GM18526 (cell line): ENCODE measurements around the gene ABCC1.

ENCODE experiments used
- POLR2A ChIP-seq: IDR thresholded peaks from 3 replicates; pipeline ENCODE4 v1.6.1; 2011; ENCODE audit not compliant: insufficient read length; ENCODE audit errors: extremely low read depth

Gene ABCC1

GRCh38 chr16:16162591-16162990 lies 213.2 kb downstream of the ABCC1 start:
- no peak for TF ChIP-seq POLR2A

GRCh38 chr16:16163109-16163508 lies 213.7 kb downstream of the ABCC1 start:
- TF ChIP-seq POLR2A = no peak

DNA sequence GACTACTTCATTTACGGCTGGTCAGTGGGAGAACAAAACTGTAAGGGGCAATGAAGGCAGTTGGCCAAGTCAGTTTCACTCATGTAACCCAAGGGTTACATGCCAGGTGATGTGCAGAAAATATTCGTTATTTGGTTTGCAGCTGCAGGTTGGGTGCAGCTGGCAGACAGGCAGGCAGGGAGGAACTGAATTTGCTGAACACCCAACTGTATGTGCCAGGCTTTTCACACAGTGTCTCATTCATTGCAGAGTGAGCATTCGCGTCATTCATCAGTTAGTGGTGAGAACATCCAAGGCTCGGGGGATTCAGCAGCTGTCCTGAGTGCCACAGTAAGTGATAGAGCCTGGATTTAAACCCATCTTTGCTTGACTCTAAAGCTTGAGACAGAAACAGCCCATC lies 214.2 kb downstream of the ABCC1 start:
- no peak for TF ChIP-seq POLR2A

DNA sequence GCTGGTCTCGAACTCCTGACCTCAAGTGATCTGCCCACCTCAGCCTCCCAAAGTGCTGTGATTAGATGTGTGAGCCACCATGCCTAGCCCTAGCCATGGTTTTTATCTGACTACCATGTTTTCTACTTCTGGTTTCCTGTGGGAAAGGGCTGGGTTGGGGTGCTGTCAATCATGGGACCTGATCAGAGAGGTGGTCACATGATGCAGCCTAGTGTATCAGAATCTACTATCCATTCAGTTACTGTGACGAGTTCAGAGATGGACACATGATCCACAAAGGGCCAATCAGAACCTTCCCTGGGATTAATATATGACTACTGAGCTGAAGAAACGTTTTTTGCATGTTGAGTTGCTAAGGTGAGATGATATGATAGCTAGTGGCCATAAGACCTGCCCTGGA lies 214.8 kb downstream of the ABCC1 start:
- TF ChIP-seq POLR2A = no peak

GRCh38 chr16:16166085-16166484 lies 216.7 kb downstream of the ABCC1 start:
- no peak for TF ChIP-seq POLR2A

- TF ChIP-seq POLR2A = no peak
Observed at GRCh38 chr16:16166949-16167348, 217.5 kb downstream of the ABCC1 start.

GRCh38 chr16:16167927-16168326 lies 218.5 kb downstream of the ABCC1 start:
- TF ChIP-seq POLR2A = no peak

DNA sequence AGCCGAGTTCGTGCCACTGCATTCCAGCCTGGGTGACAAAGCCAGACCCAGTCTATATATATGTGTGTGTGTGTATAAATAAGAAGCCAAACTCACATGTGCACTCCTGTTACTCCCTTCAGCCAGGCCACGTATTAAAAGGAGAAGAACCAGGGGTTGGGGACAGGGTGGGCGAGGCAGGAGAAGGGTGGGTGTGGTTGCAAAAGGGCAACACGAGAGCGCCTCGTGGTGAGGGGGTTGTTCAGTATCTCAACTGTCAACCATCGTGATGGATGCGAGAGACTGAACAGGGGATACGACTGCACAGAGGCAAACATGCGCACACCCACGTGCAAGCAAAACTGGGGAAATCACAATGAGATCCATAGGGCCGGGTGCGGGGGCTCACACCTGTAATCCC lies 219.0 kb downstream of the ABCC1 start:
- no peak for TF ChIP-seq POLR2A

DNA sequence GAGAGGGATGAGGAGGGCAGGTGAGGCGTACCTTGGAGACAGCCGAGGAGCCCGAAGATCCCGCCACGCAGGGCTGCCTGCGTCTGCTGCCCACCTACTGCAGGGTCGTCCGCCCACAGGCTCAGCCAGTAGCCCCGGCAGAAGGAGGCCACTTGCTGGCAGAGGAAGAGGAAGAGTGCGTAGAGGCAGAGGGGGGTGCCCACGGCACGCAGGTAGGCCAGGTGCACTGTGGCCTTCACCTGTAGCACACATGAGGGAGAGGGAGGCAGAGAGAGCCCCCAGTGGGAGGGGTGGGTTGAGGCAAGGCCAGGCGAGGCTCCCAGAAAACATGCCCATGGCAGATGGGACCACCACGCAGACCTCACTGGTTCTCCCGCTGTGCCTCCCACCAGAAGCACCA lies 220.2 kb downstream of the ABCC1 start:
- no peak for TF ChIP-seq POLR2A

DNA sequence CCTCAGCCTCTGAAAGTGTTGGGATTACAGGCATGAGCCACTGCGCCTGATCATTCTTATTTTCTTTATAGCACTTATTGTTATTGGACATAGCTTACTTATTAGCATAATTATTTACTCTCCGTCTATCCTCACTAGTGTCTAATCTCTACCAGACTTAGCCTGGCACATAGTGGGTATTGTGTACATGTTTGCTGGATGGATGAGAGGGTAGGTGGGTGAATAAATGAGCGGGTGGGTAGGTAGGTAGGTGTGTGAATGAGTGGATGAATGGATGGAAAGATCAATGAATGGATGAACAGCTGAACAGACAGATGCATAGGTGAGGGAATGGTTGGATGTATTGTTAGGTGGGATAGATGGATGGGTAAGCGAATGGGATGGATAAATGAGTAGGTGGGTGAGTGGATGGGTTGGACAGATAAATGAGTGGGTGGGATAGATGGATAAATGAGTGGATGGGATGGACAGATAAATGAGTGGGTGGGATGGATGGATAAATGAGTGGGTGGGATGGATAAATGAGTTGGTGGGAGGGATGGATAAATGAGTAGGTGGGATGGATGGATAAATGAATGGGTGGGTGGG lies 222.0 kb downstream of the ABCC1 start:
- no peak for TF ChIP-seq POLR2A

- TF ChIP-seq POLR2A = no peak
Observed at GRCh38 chr16:16172991-16173390, 223.6 kb downstream of the ABCC1 start.

DNA sequence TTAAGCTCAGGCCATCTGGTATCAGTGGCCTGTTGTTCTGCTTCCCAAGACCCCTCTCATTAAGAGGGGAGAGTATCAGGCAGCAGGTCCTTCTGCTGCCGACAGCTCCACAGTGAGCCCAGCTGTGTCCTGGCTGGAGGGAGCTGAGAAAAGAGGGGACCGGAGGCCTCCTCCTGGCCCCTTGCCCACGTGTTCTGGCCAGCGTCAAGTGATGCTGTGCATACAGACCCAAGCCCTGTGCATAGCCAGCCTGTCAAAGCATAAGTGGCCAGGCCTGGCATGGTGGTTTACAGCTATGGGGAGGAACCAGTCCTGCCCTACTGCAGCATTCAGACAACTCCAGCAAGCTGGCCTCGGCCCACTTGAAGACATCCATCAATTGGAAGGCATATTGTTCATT lies 225.9 kb downstream of the ABCC1 start:
- TF ChIP-seq POLR2A = no peak

GRCh38 chr16:16176328-16176727 lies 226.9 kb downstream of the ABCC1 start:
- no peak for TF ChIP-seq POLR2A

- no peak for TF ChIP-seq POLR2A
Observed at GRCh38 chr16:16178455-16179162, 229.2 kb downstream of the ABCC1 start.

DNA sequence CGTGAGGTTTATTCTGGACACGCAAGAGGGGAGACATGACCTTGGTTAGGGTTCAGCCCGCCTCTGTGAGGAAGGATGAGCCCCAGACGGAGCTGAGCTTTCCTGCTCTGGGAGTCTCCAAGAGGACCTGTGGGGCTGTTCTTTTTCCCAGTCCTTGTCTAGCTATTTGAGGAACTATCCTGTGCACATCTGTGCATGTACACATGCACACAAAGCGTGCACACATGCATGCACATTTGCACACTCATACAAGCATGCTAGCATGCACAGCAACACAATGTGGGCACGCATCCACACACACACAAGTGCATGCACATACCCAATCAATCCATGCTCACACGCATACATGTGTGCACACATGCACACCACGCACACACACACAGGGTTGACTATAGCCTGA lies 233.5 kb downstream of the ABCC1 start:
- no peak for TF ChIP-seq POLR2A

GRCh38 chr16:16183562-16183961 lies 234.1 kb downstream of the ABCC1 start:
- TF ChIP-seq POLR2A = no peak

GRCh38 chr16:16184594-16184993 lies 235.2 kb downstream of the ABCC1 start:
- no peak for TF ChIP-seq POLR2A
